Right atrium auricular region (tissue), 2 donors: ENCODE results near the gene BNC2. TPM values are rescaled to one million over a fixed set of nuclear protein-coding genes. Genes with fewer than 3 reads are reported as not detected.
"Not testable (repeated sequence)": the region's sequence is repeated elsewhere in the genome, so short reads cannot be mapped to it uniquely, and the experiment has no call there.

ENCODE experiments used
- DNase-seq: peaks from one replicate; pipeline ENCODE4 v3.0.0-alpha.2; 2019; ENCODE audit warnings: low spot score
- H3K27ac ChIP-seq, 2 donors: fragments of 200-600 bp; sonication (generic); 1 replicate in 1 of 2; 2 replicates in 1 of 2; pipeline ENCODE4 v1.5.1; 2016 to 2019
- H3K27me3 ChIP-seq, 2 donors: fragments of 200-600 bp; sonication (generic); one replicate each; pipeline versions ENCODE4 v1.5.1 to v1.6.0; 2017 to 2019
- H3K36me3 ChIP-seq: fragments of 200-600 bp; sonication (generic); one replicate; pipeline ENCODE4 v1.5.1; 2016
- H3K4me1 ChIP-seq, 2 donors: fragments of 200-600 bp; sonication (generic); one replicate each; pipeline versions ENCODE4 v1.5.1 to v1.6.0; 2017 to 2019
- H3K4me3 ChIP-seq, 2 donors: fragments of 200-600 bp; sonication (generic); 1 replicate in 1 of 2; 2 replicates in 1 of 2; pipeline ENCODE4 v1.5.1; 2017 to 2019; ENCODE audit warnings: mild to moderate bottlenecking in 1 of 2, moderate library complexity in 1 of 2
- H3K9me3 ChIP-seq, 2 donors: fragments of 200-600 bp; sonication (generic); one replicate each; pipeline ENCODE4 v1.5.1; 2019
- total RNA-seq, 2 donors: library from RNA; depleted of rRNA; stranded (reverse); fragments of >200 nt; gene quantifications; one replicate each; pipeline ENCODE4 v1.1.0, GENCODE V29; 2016
- TF ChIP-seq, protein P1 (sequence below), 2 donors: fragments of 200-600 bp; sonication (generic); IDR thresholded peaks; one replicate each; pipeline ENCODE4 v1.5.1; 2019; ENCODE audit warnings: antibody characterized with exemption in 2 of 2

The BNC2 gene
- total RNA-seq, 2 donors from 2014 or later: 68.3 to 77.6 TPM

DNA sequence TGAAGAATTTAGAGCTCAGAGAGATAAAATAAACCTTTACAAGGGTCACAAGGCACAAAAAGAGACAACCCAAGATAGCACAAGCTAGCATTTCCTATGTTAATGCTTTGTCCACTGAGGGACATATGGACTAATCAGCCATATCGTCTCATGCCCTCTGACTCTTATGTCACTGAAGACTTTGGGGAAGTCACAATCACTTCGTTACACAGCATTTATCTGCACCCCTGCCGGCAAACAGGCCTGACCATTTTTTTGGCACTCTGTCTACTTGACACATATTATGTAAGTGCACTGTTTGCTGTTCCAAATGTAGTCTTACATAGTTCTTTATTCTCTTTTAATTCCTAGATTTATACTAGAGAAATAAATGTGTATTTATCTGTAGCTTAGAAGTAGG is 13.9 kb upstream of the BNC2 start:
- DNase-seq: no peak
- Histone ChIP-seq H3K36me3 (no peaks in the 10 kb centered on the region), H3K27me3 (no peaks in the 10 kb centered on the region), H3K9me3 (no peaks in the 10 kb centered on the region), H3K4me1 (no peaks in the 10 kb centered on the region), H3K27ac (no peak overlapping the region), H3K4me3 (no peak overlapping the region)
- TF ChIP-seq, protein P1, sequence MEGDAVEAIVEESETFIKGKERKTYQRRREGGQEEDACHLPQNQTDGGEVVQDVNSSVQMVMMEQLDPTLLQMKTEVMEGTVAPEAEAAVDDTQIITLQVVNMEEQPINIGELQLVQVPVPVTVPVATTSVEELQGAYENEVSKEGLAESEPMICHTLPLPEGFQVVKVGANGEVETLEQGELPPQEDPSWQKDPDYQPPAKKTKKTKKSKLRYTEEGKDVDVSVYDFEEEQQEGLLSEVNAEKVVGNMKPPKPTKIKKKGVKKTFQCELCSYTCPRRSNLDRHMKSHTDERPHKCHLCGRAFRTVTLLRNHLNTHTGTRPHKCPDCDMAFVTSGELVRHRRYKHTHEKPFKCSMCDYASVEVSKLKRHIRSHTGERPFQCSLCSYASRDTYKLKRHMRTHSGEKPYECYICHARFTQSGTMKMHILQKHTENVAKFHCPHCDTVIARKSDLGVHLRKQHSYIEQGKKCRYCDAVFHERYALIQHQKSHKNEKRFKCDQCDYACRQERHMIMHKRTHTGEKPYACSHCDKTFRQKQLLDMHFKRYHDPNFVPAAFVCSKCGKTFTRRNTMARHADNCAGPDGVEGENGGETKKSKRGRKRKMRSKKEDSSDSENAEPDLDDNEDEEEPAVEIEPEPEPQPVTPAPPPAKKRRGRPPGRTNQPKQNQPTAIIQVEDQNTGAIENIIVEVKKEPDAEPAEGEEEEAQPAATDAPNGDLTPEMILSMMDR (IDR thresholded peaks at IDR 0.05): no peak

DNA sequence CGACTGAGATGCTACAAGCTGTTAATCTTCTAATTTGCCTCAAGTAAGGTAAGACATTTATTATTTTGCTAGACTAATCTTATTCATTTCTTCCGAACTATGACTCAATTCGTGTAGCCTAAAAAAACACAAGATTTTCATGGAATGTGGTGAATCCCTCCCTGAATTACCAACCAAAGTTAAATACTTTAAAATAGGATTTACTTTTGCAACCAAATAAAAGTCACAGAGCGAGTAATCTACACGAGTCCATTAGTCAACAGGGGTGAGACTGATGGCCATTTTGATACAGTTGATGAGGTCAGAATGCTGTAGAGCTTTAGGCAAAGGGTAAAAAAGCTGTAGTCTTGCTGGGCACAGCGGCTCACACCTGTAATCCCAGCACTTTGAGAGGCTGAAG is 13.1 kb upstream of the BNC2 start:
- TF ChIP-seq, protein P1 (IDR thresholded peaks at IDR 0.05): no peak
- H3K4me1 ChIP-seq: no peaks in the 10 kb centered on the region
- no peaks in the 10 kb centered on the region for H3K27me3 ChIP-seq
- no peak overlapping the region for H3K27ac ChIP-seq
- H3K36me3 ChIP-seq: no peaks in the 10 kb centered on the region
- no peak for DNase-seq
- H3K4me3 ChIP-seq: no peak overlapping the region
- H3K9me3 ChIP-seq: no peaks in the 10 kb centered on the region

DNA sequence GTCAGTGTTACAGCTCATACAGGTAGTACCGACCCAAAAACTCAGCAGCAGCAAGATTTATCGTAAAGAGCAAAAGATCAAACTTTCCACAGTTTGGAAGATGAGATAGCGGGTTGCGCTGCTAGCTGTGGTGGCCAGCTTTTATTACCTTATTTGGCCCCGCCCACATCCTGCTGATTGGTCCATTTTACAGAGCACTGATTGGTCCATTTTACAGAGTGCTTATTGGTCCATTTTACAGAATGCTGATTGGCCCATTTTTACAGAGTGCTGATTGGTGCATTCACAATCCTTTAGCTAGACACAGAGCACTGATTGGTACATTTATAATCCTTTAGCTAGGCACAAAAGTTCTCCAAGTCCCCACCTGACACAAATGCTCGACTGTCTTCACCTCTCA is 12.0 kb upstream of the BNC2 start:
- H3K9me3 ChIP-seq, DNase-seq, H3K27me3 ChIP-seq, H3K4me3 ChIP-seq, H3K36me3 ChIP-seq, H3K27ac ChIP-seq, H3K4me1 ChIP-seq: not testable (repeated sequence)

DNA sequence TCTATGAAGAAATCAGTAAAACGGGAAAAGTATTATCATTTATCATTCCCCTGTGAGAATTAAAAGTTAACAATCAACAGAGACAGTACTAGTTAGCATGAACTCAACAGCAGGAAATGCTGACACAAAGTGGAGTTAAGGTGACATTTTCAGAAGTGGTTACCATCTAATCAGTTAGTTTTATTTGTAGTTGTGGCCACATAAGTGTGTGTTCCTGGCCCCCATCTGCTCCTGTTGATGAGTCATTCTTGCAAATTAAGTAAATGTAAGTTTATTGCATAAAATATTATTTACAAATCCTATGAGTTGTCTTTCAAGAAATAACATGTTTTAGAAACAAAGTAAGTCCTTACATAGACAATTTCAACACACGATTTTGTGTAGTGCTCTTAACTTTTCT is 8.9 kb upstream of the BNC2 start:
- Histone ChIP-seq H3K4me3 (no peak overlapping the region), H3K36me3 (no peaks in the 10 kb centered on the region), H3K27me3 (no peaks in the 10 kb centered on the region), H3K4me1 (no peaks in the 10 kb centered on the region), H3K9me3 (no peaks in the 10 kb centered on the region), H3K27ac (no peak overlapping the region)
- TF ChIP-seq, protein P1 (IDR thresholded peaks at IDR 0.05): no peak
- no peak for DNase-seq

DNA sequence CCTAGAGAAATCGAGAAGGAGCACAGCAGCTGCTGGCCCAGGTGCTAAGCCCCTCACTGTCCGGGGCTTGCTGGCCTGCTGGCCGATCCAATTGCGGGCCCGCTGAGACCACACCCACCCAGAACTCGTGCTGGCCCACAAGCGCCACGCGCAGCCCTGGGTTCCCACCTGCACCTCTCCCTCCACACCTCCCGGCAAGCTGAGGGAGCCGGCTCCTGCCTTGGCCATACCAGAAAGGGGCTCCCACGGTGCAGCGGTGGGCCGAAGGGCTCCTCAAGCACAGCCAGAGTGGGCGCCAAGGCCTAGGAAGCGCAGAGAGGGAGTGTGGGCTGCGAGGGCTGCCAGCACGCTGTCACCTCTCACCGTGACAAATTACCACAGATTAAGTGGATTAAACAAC is 6.8 kb upstream of the BNC2 start:
- no peak overlapping the region for H3K27ac ChIP-seq
- TF ChIP-seq, protein P1 (IDR thresholded peaks at IDR 0.05): no peak
- H3K4me1 ChIP-seq: no peaks in the 10 kb centered on the region
- no peaks in the 10 kb centered on the region for H3K9me3 ChIP-seq
- no peaks in the 10 kb centered on the region for H3K27me3 ChIP-seq
- no peaks in the 10 kb centered on the region for H3K36me3 ChIP-seq
- no peak for DNase-seq
- no peak overlapping the region for H3K4me3 ChIP-seq

DNA sequence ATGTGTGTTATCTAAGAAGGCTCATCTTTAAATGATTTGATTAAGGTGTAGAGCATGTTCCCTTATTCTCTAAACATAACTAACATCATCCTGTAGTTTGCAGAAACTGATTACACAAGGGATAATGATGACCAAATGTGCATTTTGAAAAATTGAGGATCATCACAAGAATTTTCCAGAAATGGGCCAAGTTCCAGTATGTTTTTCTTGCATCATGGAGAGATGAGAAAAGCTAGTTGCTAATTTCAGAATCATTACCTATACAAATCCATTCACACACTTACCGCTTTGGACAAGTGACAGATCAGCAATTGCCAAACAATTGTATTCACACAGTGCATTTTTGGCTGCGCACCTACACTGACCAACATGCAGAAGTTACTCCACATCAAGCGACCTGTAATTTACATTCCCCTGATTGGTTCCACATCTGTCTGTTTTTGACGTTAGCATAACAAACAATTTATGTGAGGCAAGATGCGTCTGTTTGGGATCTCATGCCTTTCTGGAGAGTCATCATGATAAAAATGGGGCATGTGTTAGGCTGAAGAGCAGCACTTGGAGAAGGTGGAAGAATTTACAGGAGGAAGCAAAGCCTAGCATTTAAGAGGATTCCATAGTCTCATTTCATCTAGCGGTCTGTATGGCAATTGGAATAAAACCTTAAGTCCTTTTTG is 2.8 kb upstream of the BNC2 start:
- Histone ChIP-seq H3K4me3 (no peak overlapping the region), H3K4me1 (peaks cover 0 to 7% of the 10 kb centered on the region in 2 donors), H3K27ac (no peak overlapping the region), H3K27me3 (no peaks in the 10 kb centered on the region), H3K36me3 (no peaks in the 10 kb centered on the region), H3K9me3 (no peaks in the 10 kb centered on the region)
- TF ChIP-seq, protein P1 (IDR thresholded peaks at IDR 0.05): no peak
- DNase-seq: no peak
